ENCODE measurements around the gene MFSD12. TPM values are rescaled to one million over a fixed set of nuclear protein-coding genes. Genes with fewer than 3 reads are reported as not detected.

The MFSD12 gene
- total RNA-seq, 1 donor from 2014 or later: 93.7 TPM

DNA sequence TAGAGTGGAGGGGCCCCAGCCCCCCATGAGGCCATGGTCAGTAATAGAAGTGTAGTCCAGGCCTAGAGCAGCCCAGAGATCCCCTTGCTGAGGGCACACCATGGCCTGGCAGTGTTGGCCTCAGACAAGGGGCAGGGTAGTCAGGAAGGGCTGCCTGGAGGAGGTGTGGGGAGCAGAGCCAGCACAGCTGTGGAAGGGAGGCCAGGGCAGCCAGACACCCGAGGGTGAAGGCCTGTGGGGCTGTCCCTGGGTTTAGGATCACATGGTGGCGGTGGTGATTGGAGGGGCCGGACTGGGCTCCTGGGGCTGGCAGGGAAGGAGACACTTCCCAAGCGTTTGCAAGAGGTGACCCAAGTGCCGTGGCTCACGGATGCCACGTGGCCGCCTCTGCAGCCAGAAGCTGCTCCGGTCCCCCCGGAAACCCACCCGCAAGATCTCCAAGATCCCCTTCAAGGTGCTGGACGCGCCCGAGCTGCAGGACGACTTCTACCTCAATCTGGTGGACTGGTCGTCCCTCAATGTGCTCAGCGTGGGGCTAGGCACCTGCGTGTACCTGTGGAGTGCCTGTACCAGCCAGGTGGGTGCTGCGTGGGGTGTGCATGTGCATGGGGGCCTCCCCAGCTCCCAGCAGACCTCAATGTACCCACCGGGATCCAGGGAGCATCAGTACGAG lies 30.0 kb downstream of the MFSD12 start:
- Mint-ChIP-seq H3K4me1 (ENCODE audit: low read depth) (no peaks in the 10 kb centered on the region), H3K27ac (no peak overlapping the region), H3K36me3 (ENCODE audit: low read depth) (peaks cover 20% of the 10 kb centered on the region), H3K4me3 (ENCODE audit: low read depth) (no peak overlapping the region), H3K27me3 (ENCODE audit: low read depth) (no peaks in the 10 kb centered on the region), H3K9me3 (no peaks in the 10 kb centered on the region)
- DNase-seq (ENCODE audit: low spot score): no peak
- intact Hi-C loops (cut with micrococcal nuclease): no loop called here

DNA sequence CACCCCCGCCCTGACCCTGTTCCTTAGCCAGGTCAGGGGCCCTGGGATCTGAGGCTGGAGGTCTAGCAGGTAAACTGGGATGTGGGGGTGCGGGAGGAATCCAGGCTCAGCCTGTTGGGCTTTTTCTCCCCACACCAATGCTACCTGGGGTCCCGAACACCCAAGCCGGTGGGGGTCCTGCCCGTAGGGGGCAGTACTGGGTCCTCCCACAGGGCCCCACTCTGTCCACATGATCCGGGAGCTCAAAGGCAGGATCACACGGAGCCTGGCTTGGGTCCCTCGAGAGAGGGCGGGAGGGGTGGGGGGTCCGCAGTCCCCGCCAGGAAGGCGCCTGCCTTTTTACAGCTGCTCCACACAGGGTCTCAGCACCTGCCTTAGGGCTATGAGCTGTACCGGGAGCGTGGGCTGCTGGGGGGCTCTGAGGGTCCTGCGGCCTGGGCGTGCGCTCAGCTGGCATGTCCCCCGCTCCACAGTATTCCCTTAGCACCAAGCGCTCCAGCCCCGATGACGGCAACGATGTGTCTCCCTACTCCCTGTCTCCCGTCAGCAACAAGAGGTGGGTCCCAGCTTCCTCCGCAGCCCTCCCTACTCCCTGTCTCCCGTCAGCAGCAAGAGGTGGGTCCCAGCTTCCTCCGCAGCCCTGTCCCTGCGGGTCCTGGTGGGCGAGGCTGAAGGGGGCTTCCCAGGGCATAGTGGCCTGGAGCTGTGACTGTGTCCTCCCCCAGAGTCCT lies 30.7 kb downstream of the MFSD12 start:
- DNase-seq (ENCODE audit: low spot score): no peak
- intact Hi-C loops (cut with micrococcal nuclease): no loop called here
- H3K4me3 Mint-ChIP-seq (ENCODE audit: low read depth): no peak overlapping the region
- peaks cover 24% of the 10 kb centered on the region for H3K36me3 Mint-ChIP-seq (ENCODE audit: low read depth)
- no peaks in the 10 kb centered on the region for H3K9me3 Mint-ChIP-seq
- no peaks in the 10 kb centered on the region for H3K27me3 Mint-ChIP-seq (ENCODE audit: low read depth)
- H3K27ac Mint-ChIP-seq: no peak overlapping the region
- no peaks in the 10 kb centered on the region for H3K4me1 Mint-ChIP-seq (ENCODE audit: low read depth)

DNA sequence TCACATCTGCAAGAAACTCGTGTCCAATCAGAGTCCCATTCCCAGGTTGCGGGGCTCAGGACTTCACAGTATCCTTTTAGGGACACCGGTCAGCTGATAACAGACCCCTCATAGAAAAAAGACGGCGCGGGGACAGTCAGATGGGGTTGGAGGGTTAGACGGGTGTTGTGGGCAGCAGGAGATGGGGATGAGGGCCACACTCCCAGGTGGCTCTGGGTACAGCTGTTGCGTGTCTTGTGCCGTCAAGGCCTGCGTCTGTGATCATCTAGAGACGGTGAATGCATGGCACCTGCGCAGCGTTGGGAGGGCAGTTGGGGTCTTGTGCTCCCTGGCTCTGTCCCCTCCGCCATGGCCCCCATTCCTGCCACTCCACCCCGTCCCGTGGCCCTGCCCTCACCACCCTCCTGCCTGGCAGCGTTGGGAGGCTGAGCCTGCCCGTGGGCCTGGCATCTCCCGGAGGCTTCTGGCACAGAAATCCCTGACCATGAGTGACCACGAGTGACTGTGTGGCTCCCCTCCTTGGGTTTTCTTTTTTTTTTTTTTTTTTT lies 32.4 kb downstream of the MFSD12 start:
- H3K27me3 Mint-ChIP-seq (ENCODE audit: low read depth): no peaks in the 10 kb centered on the region
- DNase-seq (ENCODE audit: low spot score): no peak
- H3K9me3 Mint-ChIP-seq: no peaks in the 10 kb centered on the region
- intact Hi-C loops (cut with micrococcal nuclease): no loop called here
- H3K36me3 Mint-ChIP-seq (ENCODE audit: low read depth): peaks cover 21% of the 10 kb centered on the region
- no peaks in the 10 kb centered on the region for H3K4me1 Mint-ChIP-seq (ENCODE audit: low read depth)
- H3K4me3 Mint-ChIP-seq (ENCODE audit: low read depth): no peak overlapping the region
- no peak overlapping the region for H3K27ac Mint-ChIP-seq

DNA sequence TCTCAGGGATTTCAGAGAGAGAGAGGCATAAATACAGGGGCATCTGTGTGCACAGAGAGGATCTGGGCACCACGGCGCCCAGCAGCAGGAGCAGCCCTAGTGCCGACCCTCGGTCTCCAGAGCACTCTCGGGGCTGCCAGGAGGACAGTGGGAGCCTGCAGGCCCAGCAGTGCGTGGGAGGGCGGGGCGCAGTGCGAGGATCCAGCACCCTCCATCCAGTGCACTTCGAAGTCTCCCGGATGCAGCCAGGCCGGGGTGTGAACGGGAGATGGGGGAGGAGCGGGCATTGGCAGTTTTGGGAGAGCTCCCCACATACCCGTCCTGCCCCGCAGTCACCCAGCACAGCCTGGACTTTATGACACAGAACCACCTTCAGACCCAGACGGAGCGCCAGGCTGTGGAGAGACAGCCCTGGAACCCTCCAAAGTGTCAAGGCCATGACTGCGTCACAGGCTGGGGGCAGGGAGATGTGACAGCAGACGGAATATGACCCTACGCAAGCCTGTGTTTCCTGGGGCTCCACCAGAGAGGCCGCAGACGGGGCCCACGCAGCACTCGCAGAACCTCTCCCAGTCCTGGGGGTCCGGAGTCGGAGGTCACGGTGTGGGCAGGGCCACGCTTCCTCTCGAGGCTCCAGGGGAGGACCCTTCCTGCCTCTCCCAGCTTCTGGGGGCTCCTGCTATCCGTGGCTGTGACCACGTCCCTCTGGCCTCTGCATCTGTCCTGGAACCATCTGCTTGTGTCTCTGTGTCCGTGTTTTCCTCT lies 33.1 kb downstream of the MFSD12 start:
- H3K4me3 Mint-ChIP-seq (ENCODE audit: low read depth): no peak overlapping the region
- no peak for DNase-seq (ENCODE audit: low spot score)
- H3K27me3 Mint-ChIP-seq (ENCODE audit: low read depth): no peaks in the 10 kb centered on the region
- H3K4me1 Mint-ChIP-seq (ENCODE audit: low read depth): no peaks in the 10 kb centered on the region
- H3K27ac Mint-ChIP-seq: no peak overlapping the region
- H3K36me3 Mint-ChIP-seq (ENCODE audit: low read depth): peaks cover 21% of the 10 kb centered on the region
- intact Hi-C loops (cut with micrococcal nuclease): no loop called here
- no peaks in the 10 kb centered on the region for H3K9me3 Mint-ChIP-seq

DNA sequence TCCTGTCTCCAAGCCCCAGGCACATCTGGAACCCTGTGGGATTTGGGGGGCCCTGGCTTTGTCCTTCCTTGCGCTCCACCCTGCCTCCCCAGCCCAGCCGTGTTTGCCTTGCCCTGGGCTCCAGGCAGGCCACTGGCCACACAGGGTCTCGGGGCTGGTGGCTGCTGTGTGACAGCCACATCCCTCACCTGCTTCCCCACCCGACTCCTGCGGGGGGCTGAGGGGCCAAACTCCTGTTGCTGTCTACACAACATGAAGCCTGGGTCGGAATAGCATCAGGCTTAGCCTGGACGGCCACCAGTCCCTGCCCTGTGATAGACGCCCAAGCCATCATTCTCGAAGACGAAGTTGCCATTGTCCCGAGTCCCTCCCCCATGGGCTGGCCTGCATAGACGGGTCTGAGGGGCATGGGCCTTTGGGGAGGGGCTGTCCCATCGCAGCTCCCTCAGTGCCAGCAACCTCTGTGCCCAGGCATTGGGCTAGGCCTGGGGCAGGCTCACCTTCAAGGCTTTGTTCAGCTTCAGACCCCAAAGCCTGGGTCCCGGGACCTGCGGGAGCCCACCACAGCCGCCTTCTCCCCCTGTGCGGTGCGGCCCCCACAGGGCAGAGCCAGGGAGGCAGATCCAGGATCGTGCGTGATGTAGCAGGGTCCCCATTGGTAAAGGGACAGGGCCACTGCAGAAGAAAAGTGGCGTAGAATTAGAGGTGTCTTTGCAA lies 33.9 kb downstream of the MFSD12 start:
- Mint-ChIP-seq H3K4me3 (ENCODE audit: low read depth) (no peak overlapping the region), H3K27ac (no peak overlapping the region), H3K4me1 (ENCODE audit: low read depth) (no peaks in the 10 kb centered on the region), H3K27me3 (ENCODE audit: low read depth) (no peaks in the 10 kb centered on the region), H3K9me3 (no peaks in the 10 kb centered on the region), H3K36me3 (ENCODE audit: low read depth) (peaks cover 21% of the 10 kb centered on the region)
- intact Hi-C loops (cut with micrococcal nuclease): no loop called here
- DNase-seq (ENCODE audit: low spot score): no peak

DNA sequence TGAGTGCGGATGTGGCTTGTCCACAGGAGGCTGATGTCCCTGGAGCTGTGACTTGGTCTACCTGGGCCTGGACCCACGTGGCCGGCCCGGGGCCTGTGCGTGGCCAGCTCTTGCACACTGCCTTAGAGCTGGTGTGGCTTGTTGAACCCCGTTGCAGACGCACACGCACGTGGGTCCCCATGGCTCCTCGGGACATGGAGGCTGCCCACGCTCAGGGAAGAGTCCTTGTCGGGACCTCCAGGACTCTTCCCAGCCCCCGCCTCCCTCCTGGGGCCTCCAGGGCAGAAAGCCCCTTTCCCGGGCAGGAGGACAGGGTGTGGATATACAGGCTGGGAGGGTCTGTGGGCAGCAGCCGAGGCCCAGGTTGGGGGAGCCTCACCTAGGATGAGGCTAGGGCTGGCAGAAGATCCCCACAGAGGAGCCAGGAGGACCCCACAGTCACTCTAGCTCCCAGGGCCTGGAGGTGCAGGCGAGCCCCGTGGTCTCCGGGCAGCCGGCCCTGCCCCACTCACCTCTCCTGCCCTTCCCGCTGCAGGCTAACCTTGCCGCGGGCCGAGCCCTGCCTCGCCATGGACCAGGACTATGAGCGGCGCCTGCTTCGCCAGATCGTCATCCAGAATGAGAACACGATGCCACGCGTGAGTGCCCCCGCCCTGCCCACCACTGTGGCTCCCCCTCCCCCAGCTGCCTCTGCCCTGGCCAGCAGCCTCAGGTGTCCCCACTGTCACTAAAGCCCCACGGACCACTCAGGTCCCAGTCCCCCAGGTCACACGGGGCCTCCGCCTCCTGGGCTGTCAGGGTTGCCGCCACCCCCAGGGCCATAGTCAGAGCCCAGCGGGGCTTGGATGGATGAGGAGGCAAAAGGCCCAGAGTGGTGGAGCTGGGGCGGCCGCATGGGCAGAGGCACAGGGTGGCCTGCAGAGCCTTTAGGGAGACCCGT lies 34.7 kb downstream of the MFSD12 start:
- H3K27me3 Mint-ChIP-seq (ENCODE audit: low read depth): no peaks in the 10 kb centered on the region
- intact Hi-C loops (cut with micrococcal nuclease): no loop called here
- no peak overlapping the region for H3K4me3 Mint-ChIP-seq (ENCODE audit: low read depth)
- no peak for DNase-seq (ENCODE audit: low spot score)
- no peaks in the 10 kb centered on the region for H3K9me3 Mint-ChIP-seq
- no peak overlapping the region for H3K27ac Mint-ChIP-seq
- no peaks in the 10 kb centered on the region for H3K4me1 Mint-ChIP-seq (ENCODE audit: low read depth)
- peaks cover 21% of the 10 kb centered on the region for H3K36me3 Mint-ChIP-seq (ENCODE audit: low read depth)

DNA sequence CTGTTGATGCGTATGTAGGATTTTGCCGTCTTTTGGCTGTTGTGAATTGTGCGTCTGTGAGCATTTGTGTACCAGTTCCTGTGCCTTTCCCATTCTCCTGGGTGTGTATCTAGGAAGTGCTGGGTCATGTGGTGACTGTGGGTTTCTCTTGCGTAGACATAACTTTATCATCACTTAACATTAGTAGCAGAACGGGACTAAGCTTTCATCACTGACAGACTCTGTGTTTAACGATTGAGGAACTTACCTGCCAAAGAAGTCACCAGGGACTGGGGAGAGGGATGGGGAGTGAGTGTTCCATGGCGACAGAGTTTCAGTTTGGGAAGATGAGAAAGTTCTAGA lies 36.3 kb downstream of the MFSD12 start:
- Mint-ChIP-seq H3K27me3 (ENCODE audit: low read depth) (no peaks in the 10 kb centered on the region), H3K9me3 (no peaks in the 10 kb centered on the region), H3K36me3 (ENCODE audit: low read depth) (peaks cover 16% of the 10 kb centered on the region), H3K4me3 (ENCODE audit: low read depth) (no peak overlapping the region), H3K4me1 (ENCODE audit: low read depth) (no peaks in the 10 kb centered on the region), H3K27ac (no peak overlapping the region)
- intact Hi-C loops (cut with micrococcal nuclease): no loop called here
- no peak for DNase-seq (ENCODE audit: low spot score)

DNA sequence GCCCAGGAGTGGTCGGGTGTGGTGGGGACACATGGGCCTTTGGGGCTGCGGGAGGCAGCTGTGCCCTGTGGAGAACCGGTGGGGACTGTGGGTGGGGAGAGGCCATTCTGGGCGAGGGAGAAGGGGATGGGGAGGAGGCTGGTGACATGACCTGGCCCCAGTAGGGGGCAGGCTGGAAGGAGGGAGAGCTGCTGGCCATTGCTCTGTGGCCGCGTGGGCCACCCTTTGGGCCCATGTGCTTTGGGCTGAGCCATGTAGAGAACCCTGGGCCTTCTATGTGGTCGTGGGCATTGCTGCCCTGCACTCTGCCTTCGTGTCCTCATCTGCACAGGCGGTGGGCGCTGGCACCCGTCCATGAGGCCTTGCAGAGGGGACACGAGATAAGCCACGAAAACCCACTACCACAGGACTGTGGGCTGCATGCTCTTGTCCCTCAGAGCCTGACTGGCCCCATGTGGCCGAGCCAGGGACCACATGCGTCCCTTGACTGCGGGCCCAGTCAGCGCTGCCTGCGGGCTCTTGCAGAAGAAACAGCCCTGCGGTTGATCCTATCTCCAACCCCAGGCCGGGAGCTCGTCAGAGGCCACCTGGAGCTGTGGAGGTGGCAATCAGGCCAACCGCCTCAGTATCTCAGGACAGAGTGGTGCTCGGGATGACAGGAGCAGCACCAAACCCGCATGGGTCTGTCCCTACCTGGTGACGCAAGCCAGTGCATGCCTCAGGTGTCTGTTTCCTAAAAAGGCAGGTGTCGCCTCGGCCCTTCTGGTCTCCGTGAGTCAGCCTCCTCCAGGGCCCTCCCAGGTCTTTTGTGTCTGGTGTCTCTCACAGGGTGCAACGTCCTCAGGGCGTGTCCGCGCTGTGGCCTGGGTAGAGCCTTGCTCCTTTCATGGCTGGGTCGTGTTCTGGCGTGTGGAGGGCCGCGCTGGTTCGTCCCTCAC lies 37.0 kb downstream of the MFSD12 start:
- no peaks in the 10 kb centered on the region for H3K9me3 Mint-ChIP-seq

DNA sequence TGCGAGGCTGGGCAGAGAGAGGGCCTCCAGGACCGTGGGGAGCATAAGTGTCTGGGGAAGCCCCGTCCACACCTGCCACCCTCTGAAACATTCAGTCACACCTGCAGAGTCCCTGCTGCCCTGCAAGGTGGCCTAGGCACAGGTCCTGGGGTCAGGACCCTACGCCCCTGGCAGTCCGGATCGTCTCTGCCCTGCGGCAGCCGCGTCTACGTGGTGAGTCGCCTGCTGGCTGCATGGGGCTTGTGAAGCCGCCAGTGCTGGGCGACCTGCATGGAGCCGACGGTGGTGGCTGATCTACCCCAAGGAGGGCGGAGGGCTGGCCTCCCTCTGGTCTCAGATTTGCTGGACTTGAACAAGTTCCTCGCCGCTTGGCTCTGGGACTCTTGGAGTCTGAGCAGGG lies 38.3 kb downstream of the MFSD12 start:
- Mint-ChIP-seq H3K4me3 (ENCODE audit: low read depth) (no peak overlapping the region), H3K9me3 (no peaks in the 10 kb centered on the region), H3K4me1 (ENCODE audit: low read depth) (peaks cover 2% of the 10 kb centered on the region), H3K36me3 (ENCODE audit: low read depth) (peaks cover 11% of the 10 kb centered on the region), H3K27me3 (ENCODE audit: low read depth) (no peaks in the 10 kb centered on the region), H3K27ac (no peak overlapping the region)
- no peak for DNase-seq (ENCODE audit: low spot score)
- intact Hi-C loops (cut with micrococcal nuclease): no loop called here

More for the DNA sequence above, 37.0 kb downstream of the MFSD12 start:
- H3K27me3 Mint-ChIP-seq (ENCODE audit: low read depth): no peaks in the 10 kb centered on the region
- no peak for DNase-seq (ENCODE audit: low spot score)
- H3K36me3 Mint-ChIP-seq (ENCODE audit: low read depth): peaks cover 14% of the 10 kb centered on the region
- peaks cover 2% of the 10 kb centered on the region for H3K4me1 Mint-ChIP-seq (ENCODE audit: low read depth)
- intact Hi-C loops (cut with micrococcal nuclease): no loop called here
- no peak overlapping the region for H3K4me3 Mint-ChIP-seq (ENCODE audit: low read depth)
- no peak overlapping the region for H3K27ac Mint-ChIP-seq

DNA sequence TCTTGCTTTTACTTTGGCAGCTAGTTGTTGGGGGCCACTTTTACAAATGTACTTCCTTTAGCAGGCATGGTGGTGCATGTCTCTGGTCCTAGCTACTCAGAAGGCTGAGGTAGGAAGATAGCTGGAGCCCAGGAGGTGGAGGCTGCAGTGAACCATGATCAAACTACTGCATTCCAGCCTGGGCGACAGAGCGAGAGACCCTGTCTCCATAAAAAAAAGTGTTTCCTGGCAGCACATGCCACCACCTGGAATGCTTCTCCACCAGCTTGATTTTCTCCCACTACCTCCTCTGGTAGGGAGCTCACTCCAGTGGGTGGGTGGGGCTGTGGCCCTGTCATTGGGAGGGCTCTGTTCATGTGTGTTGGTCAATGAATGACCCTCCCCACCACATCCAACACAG lies 38.7 kb downstream of the MFSD12 start:
- Mint-ChIP-seq H3K9me3 (no peaks in the 10 kb centered on the region), H3K4me1 (ENCODE audit: low read depth) (peaks cover 2% of the 10 kb centered on the region), H3K4me3 (ENCODE audit: low read depth) (no peak overlapping the region), H3K27me3 (ENCODE audit: low read depth) (no peaks in the 10 kb centered on the region), H3K27ac (no peak overlapping the region), H3K36me3 (ENCODE audit: low read depth) (peaks cover 11% of the 10 kb centered on the region)
- DNase-seq (ENCODE audit: low spot score): no peak
- intact Hi-C loops (cut with micrococcal nuclease): no loop called here

DNA sequence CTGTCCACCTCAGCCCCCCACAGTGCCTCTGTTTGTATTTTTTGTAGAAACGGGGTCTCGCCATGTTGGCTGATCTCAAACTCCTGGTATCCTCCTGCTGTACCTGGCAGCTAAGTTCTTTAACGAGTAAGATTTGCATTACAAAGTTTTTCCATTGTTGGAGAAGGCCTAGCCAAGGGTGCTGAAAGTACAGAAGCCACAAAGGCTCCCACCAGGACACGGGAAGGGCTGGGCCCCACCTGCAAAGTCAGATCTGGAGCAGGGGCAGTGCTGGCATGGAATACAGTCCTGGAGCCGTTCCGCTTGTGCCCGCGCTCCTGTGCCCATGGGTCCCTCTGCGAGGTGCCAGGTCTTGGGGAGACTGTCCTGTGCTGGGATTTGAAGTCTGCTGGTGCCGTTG lies 39.1 kb downstream of the MFSD12 start:
- Mint-ChIP-seq H3K36me3 (ENCODE audit: low read depth) (peaks cover 11% of the 10 kb centered on the region), H3K4me3 (ENCODE audit: low read depth) (no peak overlapping the region), H3K27ac (no peak overlapping the region), H3K27me3 (ENCODE audit: low read depth) (no peaks in the 10 kb centered on the region), H3K9me3 (no peaks in the 10 kb centered on the region), H3K4me1 (ENCODE audit: low read depth) (peaks cover 2% of the 10 kb centered on the region)
- no peak for DNase-seq (ENCODE audit: low spot score)
- intact Hi-C loops (cut with micrococcal nuclease): no loop called here
